ENCODE results near the gene MAJIN. TPM values are rescaled to one million over a fixed set of nuclear protein-coding genes. Genes with fewer than 3 reads are reported as not detected.

Gene MAJIN
- total RNA-seq, 2 donors from 2014 or later: not detected

DNA sequence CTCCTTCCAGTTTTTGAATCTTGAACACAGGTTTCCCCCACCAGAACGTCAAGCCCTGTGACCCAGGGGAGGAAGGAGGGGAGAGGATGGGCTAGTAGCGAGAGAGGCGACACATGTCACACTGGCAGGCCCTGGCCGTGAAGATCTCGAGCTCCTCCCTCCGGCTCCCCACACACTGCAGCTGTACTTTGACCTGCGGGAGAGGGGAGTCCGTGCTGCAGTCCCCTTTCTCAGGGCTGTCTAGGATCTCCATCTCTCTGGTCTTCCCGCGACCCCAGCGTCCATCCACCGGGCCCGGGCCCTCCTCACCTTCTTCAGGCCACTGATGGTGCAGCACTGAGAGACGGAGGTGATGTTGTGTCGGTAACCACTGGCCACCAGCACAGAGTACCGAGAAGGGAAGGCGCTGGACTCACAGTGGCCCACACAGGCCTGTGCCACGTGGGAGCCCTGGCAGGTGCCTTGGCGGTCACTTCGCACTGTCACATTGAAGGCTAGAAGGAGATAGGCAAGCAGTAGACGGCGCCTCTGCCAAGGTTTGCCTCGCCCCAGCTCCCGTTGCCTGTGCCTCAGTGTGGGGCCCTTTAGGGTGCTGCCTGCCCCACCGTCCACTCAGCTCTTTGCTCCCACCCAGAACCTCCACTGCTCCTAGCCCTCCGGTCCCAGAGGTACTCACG lies 37.1 kb downstream of the MAJIN start:
- no peaks in the 10 kb centered on the region for H3K36me3 Mint-ChIP-seq (ENCODE audit: low read depth)
- no peak overlapping the region for H3K4me3 Mint-ChIP-seq
- no peak for ATAC-seq
- no peaks in the 10 kb centered on the region for H3K9me3 ChIP-seq (ENCODE audit: control insufficient read depth, low read length, poor library complexity, severe bottlenecking)
- H3K4me1 Mint-ChIP-seq: no peaks in the 10 kb centered on the region
- H3K27me3 Mint-ChIP-seq: peaks cover 5% of the 10 kb centered on the region
- DNase-seq: no peak
- no peak overlapping the region for H3K27ac Mint-ChIP-seq

DNA sequence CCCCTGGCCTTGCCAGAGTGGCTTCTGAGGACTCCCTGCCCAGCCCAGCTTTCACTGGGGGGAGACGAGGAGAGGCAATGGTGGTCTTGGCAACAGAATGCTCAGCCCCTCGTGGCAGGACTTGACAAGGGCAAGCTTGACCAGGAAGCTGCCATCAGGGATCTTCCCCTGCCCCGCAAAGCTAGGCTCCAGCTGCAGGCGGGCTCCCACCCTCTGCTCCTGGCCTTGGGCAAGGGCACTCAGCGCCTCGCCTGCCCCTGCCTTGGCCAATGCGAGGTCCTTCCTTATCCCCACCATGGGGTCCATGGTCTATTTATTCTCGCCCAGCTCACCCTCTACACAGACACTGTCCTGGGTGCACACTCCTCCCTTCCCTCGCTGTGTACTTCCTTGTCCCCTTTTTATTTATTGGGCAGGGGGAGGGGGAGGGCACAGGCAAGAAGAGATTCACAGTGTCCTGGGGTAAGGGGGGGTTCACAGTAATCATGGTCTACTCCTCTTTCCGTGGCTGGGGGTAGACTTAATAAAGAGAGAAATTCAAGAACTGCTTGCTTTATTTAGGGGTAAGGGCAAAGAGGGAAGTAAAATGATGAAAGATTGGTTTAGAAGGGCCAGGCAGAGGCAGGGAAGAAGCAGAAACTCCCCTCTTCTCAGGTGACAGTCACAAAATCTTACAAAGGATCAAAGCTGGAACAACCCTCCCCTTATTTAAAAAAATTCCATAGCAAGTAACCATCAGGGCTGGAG lies 37.8 kb downstream of the MAJIN start:
- H3K27me3 Mint-ChIP-seq: no peaks in the 10 kb centered on the region
- no peak overlapping the region for H3K4me3 Mint-ChIP-seq
- no peaks in the 10 kb centered on the region for H3K36me3 Mint-ChIP-seq (ENCODE audit: low read depth)
- no peaks in the 10 kb centered on the region for H3K4me1 Mint-ChIP-seq
- H3K9me3 ChIP-seq (ENCODE audit: control insufficient read depth, low read length, poor library complexity, severe bottlenecking): no peaks in the 10 kb centered on the region
- no peak for ATAC-seq
- DNase-seq: no peak
- no peak overlapping the region for H3K27ac Mint-ChIP-seq

DNA sequence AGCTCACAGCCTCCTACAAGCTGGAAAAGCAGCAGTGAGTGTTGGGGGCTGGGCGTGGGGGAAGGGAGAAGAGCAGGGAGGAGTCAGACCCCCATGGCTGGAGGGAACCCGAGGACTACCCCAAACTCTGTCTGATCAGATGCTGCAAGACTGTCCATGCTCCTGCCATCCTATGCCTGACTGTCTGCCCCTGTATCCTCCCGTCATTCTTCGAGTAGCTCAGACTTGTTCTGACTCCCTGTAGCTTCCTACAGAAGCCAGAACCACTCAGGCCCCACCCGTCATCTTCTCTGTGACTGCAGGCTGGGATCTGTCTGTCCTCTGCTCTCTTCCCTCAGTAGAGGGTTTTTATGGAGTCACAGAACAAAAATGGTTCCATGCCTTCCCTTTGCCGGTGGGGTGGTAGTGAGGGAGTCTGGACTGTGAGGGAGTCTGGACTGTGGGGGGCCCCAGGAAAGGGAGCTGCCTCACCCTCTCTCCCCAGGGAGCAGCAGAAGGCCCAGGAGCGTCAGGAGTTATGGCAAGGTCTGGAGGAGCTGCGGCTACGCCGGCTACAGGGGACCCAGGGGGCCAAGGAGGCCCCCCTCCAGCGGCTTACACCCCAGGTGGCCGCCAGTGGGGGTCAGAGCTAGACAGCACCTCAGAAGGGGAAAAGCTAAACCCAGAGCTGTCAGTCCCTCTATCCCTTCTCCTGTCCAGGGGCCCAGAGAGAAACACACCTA lies 38.5 kb downstream of the MAJIN start:
- no peaks in the 10 kb centered on the region for H3K9me3 ChIP-seq (ENCODE audit: control insufficient read depth, low read length, poor library complexity, severe bottlenecking)
- DNase-seq (no peak), ATAC-seq (no peak)
- Mint-ChIP-seq H3K27ac (no peak overlapping the region), H3K36me3 (ENCODE audit: low read depth) (no peaks in the 10 kb centered on the region), H3K27me3 (no peaks in the 10 kb centered on the region), H3K4me1 (no peaks in the 10 kb centered on the region), H3K4me3 (no peak overlapping the region)

DNA sequence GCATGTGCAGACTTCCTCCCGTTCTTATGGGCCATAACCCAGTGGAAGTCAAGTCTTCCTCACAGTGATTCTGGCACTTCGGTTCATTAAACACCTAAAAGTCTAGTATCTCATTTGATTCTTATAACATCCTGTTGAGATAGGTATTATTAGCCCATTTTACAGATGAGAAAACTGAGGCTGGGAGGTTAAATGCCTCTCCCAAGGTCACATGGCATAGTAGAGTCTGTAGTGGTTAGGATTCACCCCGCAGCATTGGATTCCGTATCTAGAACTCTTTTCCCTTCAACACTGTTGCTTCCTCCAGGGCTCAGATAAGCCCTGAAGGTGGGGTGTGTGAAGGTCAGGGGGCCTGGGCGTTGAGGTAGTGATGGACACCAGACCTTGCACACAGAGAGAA lies 39.6 kb downstream of the MAJIN start:
- Mint-ChIP-seq H3K27me3 (no peaks in the 10 kb centered on the region), H3K4me3 (no peak overlapping the region), H3K4me1 (no peaks in the 10 kb centered on the region), H3K36me3 (ENCODE audit: low read depth) (no peaks in the 10 kb centered on the region), H3K27ac (no peak overlapping the region)
- ATAC-seq (no peak), DNase-seq (no peak)
- H3K9me3 ChIP-seq (ENCODE audit: control insufficient read depth, low read length, poor library complexity, severe bottlenecking): no peaks in the 10 kb centered on the region

DNA sequence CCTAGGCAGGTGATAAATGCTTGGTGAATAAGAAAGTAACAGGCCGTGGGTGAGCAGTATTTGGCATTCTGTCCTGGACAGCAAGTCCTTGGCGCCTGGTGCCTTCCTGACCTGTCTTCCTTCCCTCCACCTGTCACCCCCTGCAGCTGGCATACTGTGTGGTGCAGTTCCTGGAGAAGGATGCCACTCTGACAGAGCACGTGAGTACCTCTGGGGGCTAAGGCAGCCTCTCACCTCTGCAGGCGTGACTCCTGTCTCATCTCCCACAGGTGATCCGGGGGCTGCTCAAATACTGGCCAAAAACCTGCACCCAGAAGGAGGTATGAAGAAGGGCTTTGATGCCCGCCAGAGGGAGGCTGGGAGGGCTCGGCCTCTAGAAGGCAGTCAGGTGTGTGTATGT lies 40.6 kb downstream of the MAJIN start:
- no peak overlapping the region for H3K4me3 Mint-ChIP-seq
- DNase-seq (no peak), ATAC-seq (no peak)
- no peak overlapping the region for H3K27ac Mint-ChIP-seq
- H3K9me3 ChIP-seq (ENCODE audit: control insufficient read depth, low read length, poor library complexity, severe bottlenecking): no peaks in the 10 kb centered on the region
- H3K27me3 Mint-ChIP-seq: no peaks in the 10 kb centered on the region
- H3K4me1 Mint-ChIP-seq: no peaks in the 10 kb centered on the region
- H3K36me3 Mint-ChIP-seq (ENCODE audit: low read depth): no peaks in the 10 kb centered on the region

DNA sequence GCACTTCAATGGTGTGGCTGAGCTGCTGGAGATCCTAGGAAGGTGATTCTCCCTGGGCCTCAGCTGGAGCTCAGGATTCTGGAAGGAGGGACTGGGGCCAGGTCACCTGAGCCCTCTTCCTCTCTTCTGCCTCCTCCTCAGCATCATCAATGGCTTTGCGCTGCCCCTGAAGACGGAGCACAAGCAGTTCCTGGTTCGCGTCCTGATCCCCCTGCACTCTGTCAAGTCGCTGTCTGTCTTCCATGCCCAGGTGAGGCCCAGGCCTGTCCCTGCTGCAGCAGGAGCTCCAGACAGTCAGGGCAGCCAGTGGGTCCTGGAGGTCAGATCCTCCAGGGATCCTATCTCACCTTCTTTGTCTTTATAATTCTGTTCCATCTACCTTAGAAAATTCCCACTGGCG lies 41.6 kb downstream of the MAJIN start:
- no peak overlapping the region for H3K27ac Mint-ChIP-seq
- no peaks in the 10 kb centered on the region for H3K9me3 ChIP-seq (ENCODE audit: control insufficient read depth, low read length, poor library complexity, severe bottlenecking)
- H3K27me3 Mint-ChIP-seq: no peaks in the 10 kb centered on the region
- H3K36me3 Mint-ChIP-seq (ENCODE audit: low read depth): no peaks in the 10 kb centered on the region
- DNase-seq (no peak), ATAC-seq (no peak)
- H3K4me3 Mint-ChIP-seq: no peak overlapping the region
- H3K4me1 Mint-ChIP-seq: peaks cover 2% of the 10 kb centered on the region

DNA sequence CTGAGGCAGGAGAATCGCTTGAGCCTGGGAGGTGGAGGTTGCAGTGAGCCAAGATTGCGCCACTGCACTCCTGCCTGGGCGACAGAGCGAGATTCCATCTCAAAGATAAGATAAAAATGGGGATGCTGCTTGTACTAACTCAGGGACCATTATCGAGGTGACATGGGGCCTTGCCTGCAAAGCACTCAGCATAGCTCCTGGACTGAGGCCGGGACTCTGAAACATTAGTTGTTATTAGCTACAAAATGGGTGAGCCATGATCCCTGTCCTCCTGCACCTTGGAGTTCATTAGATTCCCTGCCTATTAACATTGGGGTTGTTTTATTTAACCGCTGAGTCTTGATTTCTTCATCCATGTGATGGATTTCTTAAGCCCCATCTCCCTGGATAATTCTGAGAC lies 42.3 kb downstream of the MAJIN start:
- no peaks in the 10 kb centered on the region for H3K9me3 ChIP-seq (ENCODE audit: control insufficient read depth, low read length, poor library complexity, severe bottlenecking)
- Mint-ChIP-seq H3K27ac (no peak overlapping the region), H3K27me3 (no peaks in the 10 kb centered on the region), H3K36me3 (ENCODE audit: low read depth) (no peaks in the 10 kb centered on the region), H3K4me3 (no peak overlapping the region), H3K4me1 (peaks cover 7% of the 10 kb centered on the region)
- ATAC-seq: no peak
- no peak for DNase-seq

DNA sequence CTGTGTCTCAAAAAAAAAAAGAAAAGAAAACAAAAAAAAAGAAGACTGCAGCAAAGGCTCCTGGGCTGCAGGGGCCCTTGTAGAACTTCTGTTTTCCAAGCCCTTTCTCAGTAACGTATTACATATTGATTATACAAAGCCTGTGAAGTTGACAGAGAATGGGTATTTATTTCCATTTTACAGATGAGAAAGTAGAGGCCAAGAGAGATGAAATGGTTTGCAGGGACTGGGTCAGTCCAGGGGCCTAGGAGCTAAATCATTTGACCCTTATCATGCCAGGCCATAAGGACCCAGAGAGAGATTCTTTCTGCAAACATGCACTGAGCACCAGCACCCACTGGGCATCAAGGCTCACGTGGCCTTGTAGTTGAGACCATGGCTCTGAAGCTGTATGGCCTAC lies 43.0 kb downstream of the MAJIN start:
- Mint-ChIP-seq H3K27ac (no peak overlapping the region), H3K4me1 (peaks cover 12% of the 10 kb centered on the region), H3K4me3 (no peak overlapping the region), H3K36me3 (ENCODE audit: low read depth) (no peaks in the 10 kb centered on the region), H3K27me3 (no peaks in the 10 kb centered on the region)
- no peaks in the 10 kb centered on the region for H3K9me3 ChIP-seq (ENCODE audit: control insufficient read depth, low read length, poor library complexity, severe bottlenecking)
- ATAC-seq (no peak), DNase-seq (no peak)

DNA sequence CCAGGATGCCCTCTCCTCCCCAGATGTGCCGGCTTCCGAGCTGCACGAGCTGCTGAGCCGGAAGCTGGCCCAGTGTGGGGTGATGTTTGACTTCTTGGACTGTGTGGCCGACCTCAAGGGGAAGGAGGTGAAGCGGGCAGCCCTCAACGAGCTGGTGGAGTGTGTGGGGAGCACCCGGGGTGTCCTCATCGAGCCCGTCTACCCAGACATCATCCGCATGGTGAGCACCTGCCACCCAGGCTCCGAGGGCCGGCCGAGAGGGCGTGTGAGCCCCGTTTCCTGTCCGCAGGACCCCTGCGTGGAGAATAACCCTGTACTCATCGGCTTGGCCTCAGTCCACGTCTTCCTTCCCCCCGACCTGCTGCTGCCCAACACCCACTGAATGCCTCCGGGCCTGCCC lies 45.2 kb downstream of the MAJIN start:
- H3K36me3 Mint-ChIP-seq (ENCODE audit: low read depth): no peaks in the 10 kb centered on the region
- DNase-seq (no peak), ATAC-seq (no peak)
- no peaks in the 10 kb centered on the region for H3K9me3 ChIP-seq (ENCODE audit: control insufficient read depth, low read length, poor library complexity, severe bottlenecking)
- peak overlapping the region; percentile 57 for H3K27ac Mint-ChIP-seq
- peaks cover 15% of the 10 kb centered on the region for H3K4me1 Mint-ChIP-seq
- peak overlapping the region; percentile 68 for H3K4me3 Mint-ChIP-seq
- no peaks in the 10 kb centered on the region for H3K27me3 Mint-ChIP-seq

DNA sequence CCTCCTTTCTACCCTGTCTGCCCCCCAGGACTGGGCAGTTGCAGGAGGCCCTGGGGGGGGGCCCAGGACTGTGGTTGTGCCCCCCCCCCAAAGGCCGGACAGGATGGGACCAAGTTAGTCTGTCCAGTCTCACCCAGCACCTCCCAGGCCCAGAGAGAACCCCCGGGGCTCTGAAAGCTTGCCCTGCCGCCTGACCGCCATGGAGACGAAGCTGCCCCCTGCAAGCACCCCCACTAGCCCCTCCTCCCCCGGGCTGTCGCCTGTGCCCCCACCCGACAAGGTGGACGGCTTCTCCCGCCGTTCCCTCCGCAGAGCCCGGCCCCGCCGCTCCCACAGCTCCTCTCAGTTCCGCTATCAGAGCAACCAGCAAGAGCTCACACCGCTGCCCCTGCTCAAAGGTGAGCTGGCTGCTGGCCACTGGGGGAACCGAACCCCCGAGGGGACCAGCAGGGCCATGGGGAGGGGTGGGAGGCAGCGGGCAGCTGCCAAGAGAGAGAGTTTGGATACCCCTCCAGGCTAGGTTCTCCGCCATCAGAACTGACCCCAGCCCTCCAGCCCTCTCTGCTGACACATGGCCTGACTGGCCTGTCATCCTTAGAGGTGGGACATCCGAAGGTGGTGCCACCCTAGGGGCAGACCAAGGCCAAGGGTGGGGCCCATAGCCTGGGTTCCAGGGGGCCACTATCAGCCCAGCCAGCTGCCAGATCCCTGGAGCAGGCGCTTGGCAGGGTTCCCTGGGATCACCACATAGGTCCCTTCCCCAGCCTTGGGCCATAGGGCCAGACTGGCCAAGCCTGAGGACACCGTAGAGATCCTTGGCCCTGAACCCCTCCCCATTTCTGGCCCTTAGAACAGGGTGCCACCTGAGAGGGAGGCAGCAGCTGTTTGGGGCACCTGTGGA lies 46.1 kb downstream of the MAJIN start:
- no peaks in the 10 kb centered on the region for H3K27me3 Mint-ChIP-seq
- no peak overlapping the region for H3K27ac Mint-ChIP-seq
- DNase-seq (no peak), ATAC-seq (no peak)
- peaks cover 15% of the 10 kb centered on the region for H3K4me1 Mint-ChIP-seq
- peak overlapping the region; percentile 97 for H3K4me3 Mint-ChIP-seq
- no peaks in the 10 kb centered on the region for H3K9me3 ChIP-seq (ENCODE audit: control insufficient read depth, low read length, poor library complexity, severe bottlenecking)
- H3K36me3 Mint-ChIP-seq (ENCODE audit: low read depth): no peaks in the 10 kb centered on the region

DNA sequence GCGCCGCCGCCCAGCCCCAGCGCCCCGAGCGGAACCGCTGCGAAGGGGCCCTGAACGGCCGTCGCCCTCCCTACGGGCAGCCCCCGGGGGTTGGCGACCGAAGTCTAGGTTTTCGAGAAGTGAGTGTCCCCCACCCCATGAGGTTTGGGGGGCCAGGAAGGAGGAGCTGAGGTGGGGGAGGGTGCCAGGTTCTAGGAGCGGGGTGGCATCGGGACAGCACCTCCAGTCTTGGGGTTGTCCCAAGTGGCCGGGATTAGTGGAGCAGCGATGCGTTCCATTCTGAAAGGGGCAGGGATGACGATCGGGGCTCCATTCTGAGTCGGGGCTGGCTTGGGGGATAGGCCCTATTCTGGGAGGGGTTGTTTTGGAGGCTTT lies 47.0 kb downstream of the MAJIN start:
- Mint-ChIP-seq H3K4me3 (peak overlapping the region; percentile 97), H3K27ac (peak overlapping the region; percentile 97), H3K4me1 (peaks cover 15% of the 10 kb centered on the region), H3K27me3 (no peaks in the 10 kb centered on the region), H3K36me3 (ENCODE audit: low read depth) (no peaks in the 10 kb centered on the region)
- no peaks in the 10 kb centered on the region for H3K9me3 ChIP-seq (ENCODE audit: control insufficient read depth, low read length, poor library complexity, severe bottlenecking)
- ATAC-seq: no peak
- DNase-seq: no peak

DNA sequence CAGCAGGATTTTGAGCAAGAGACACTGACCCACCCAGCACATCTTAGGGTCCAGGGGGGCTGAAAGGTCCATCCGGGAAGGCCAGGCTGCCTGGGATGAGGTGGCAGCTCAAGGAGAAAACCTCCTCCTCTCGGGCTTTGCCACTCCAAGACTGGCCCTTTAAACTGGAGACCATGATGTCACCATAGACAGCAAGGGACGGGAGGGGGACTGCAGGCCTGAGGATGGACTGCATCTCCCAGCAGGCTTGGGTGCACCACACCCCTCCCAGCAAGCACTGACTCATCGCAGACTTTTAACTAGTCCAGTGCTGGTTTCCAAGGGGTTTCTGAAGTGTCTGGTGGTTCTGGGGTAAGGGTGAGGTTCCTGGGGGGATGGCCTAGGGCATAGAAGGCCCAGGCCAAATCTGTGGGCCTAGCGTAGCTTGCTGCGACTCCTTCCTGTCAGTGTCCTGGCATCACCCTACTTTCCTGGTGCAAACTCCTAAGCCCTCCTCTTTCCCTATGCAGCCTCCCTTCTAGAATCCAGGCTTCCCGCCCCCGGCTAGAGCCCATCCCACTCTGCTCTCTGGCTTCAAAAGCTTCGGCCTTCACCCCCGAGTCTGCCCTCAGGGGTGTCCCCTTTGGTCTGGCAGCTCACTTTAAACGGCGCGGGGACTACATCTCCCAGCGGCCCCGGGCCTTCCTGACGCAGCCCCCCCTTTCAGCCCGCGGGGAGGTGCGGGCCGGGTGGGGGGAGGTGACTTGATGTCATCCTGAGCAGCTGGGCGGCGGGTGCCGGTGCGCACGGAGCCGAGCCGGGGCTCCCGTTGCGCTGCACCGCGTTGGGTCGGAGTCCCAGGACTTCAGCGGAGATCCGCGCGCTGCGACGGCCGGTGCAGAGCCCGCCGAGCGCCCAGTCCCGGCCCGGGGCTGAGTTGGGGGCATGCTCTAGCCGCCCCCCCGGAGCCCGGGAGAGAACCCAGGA lies 47.7 kb downstream of the MAJIN start, which contains the start of gene PPP2R5B:
PPP2R5B (plus strand) TSS at position 746 of the 966 bp plus-strand sequence. CDS start 1,046 bp downstream, outside the sequence.
- DNase-seq (peak; percentile 85 to 89 (median 86)), ATAC-seq (peak; percentile 94)
- Mint-ChIP-seq H3K4me3 (peak within 1 kb of the TSS; percentile 97), H3K27ac (peak within 1 kb of the TSS; percentile 97), H3K36me3 (ENCODE audit: low read depth) (no peaks in the 10 kb centered on the region), H3K4me1 (peaks cover 15% of the 10 kb centered on the region), H3K27me3 (no peaks in the 10 kb centered on the region)
- H3K9me3 ChIP-seq (ENCODE audit: control insufficient read depth, low read length, poor library complexity, severe bottlenecking): no peaks in the 10 kb centered on the region

Measured in T-helper 17 cell (primary cell).